Measurements from ENCODE around the gene KCNQ4.

KCNQ4 gene

DNA sequence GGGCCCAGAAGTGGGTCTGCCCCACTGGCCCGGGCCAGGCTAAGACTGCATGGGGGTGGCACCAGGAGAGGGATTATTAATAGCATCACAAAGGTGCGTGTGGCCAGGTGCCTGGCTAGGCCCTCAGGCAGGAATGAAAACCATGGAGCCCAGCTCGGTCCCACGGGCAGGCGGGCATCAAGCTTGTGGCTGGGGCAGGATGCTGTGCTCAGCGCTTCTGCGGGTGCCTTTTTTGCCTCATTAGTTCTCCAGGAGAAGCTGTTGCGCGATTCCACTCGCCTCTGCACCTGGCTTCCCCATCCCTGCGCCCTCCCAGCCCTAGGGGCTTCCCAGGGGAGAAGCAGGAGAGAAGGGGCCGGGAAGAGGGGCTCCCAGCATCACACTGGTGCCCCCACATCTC, 39.3 kb downstream of the KCNQ4 start:
- no peak for DNase-seq (ENCODE audit: low read depth)
- H3K4me3 ChIP-seq (ENCODE audit: control insufficient read depth, low read depth, low read length), result no peak overlapping the region
- TF ChIP-seq, protein P1, sequence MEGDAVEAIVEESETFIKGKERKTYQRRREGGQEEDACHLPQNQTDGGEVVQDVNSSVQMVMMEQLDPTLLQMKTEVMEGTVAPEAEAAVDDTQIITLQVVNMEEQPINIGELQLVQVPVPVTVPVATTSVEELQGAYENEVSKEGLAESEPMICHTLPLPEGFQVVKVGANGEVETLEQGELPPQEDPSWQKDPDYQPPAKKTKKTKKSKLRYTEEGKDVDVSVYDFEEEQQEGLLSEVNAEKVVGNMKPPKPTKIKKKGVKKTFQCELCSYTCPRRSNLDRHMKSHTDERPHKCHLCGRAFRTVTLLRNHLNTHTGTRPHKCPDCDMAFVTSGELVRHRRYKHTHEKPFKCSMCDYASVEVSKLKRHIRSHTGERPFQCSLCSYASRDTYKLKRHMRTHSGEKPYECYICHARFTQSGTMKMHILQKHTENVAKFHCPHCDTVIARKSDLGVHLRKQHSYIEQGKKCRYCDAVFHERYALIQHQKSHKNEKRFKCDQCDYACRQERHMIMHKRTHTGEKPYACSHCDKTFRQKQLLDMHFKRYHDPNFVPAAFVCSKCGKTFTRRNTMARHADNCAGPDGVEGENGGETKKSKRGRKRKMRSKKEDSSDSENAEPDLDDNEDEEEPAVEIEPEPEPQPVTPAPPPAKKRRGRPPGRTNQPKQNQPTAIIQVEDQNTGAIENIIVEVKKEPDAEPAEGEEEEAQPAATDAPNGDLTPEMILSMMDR (conservative IDR thresholded peaks at IDR 0.05; ENCODE audit: control insufficient read depth, insufficient read depth, low read depth, low read length), result no peak

DNA sequence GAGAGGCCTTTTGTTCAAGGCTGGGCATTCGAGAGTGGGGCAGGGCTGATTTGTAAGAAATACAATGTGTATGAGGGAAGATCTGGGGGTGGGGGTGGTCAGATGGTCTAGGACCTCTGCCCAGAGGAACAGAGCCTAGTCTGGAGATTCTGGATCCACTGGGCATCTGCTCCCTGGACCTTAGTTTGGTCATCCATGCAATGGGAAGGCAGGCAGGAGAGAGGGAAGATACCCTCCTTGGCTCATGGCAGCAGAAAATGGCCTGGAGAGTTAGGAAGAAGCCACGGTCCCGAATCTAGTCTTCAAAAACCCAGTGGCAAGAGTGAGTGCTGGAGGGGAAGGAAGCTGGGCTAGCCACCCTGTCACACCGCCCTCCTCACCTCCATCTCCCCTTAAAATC, 39.8 kb downstream of the KCNQ4 start:
- H3K4me3 ChIP-seq (ENCODE audit: control insufficient read depth, low read depth, low read length), result no peak overlapping the region
- no peak for DNase-seq (ENCODE audit: low read depth)
- TF ChIP-seq, protein P1 (conservative IDR thresholded peaks at IDR 0.05; ENCODE audit: control insufficient read depth, insufficient read depth, low read depth, low read length), result no peak

DNA sequence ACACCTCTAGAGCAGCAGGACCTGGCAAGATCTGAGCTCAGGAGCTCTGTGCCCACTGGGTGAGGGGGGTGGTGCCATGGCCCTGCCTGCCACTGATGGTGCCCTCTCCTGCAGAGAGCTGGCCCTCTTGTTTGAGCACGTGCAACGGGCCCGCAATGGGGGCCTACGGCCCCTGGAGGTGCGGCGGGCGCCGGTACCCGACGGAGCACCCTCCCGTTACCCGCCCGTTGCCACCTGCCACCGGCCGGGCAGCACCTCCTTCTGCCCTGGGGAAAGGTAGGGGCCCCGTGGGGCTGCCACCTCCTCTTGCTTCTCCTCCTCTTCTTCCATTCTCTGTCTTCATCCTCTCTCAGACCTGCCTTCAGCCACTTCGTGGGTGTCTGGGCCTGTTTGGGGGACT, 40.4 kb downstream of the KCNQ4 start:
- no peak for DNase-seq (ENCODE audit: low read depth)
- TF ChIP-seq, protein P1 (conservative IDR thresholded peaks at IDR 0.05; ENCODE audit: control insufficient read depth, insufficient read depth, low read depth, low read length), result no peak
- no peak overlapping the region for H3K4me3 ChIP-seq (ENCODE audit: control insufficient read depth, low read depth, low read length)

DNA sequence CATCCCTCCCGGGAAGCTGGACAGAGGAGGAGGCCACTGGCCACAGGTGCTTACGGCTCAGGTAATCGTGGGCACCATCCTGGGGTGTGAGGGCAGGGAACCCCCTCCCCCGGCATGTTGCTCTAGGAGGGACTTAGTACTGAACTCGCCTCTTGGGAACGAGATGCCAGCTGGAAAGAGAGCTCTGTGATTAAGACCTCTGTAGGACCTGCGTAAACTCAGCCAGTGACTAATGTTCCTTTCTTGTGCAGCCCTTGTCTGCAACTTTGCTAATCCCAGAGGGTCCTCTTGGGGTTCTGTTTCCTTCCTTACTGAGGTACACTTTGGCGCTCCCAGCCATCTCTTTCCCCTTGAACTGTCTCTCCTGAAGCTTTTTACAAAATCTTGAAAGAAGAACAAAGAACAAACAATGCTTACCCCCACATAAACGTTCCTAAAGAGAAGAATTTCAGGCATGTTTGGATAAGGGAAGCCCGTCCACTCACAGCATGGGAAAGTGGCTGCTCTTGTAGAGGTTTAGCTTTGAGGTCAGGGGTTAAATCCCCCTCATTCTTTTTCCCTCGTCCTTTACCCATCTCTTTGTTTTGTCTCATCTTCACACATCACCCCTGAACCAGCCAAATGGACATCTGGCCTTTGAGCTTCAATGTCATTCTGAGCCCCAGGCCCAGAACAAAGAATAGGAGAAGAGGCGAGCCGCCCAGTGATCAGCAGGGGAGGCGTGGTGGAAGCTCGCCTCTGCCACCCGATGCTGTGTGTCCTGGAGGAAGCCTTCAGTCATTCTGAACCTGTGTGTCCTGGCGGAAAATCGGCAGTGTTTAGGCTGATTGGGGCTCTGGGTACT, 41.2 kb downstream of the KCNQ4 start:
- DNase-seq (ENCODE audit: low read depth), result peak; percentile 14
- TF ChIP-seq, protein P1 (conservative IDR thresholded peaks at IDR 0.05; ENCODE audit: control insufficient read depth, insufficient read depth, low read depth, low read length), result no peak
- H3K4me3 ChIP-seq (ENCODE audit: control insufficient read depth, low read depth, low read length), result no peak overlapping the region

DNA sequence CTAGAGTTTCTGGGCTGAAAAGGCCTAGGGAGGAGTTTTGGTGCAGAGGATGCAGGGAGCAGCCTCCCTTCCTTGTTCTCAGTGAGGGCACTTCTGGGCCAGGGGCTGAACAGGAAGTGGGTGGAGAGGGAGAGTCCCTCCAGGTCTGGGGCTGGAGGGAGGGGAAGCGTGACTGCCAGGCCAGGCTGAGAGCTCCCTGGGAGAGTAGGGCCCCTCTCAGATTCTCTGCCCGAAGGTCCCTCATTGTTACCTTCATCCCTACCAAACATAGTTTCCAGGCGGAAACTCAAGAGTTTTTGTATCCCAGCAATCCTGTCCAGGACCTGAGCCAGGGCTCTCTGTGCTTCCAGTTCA, 41.8 kb downstream of the KCNQ4 start:
- H3K4me3 ChIP-seq (ENCODE audit: control insufficient read depth, low read depth, low read length), result no peak overlapping the region
- TF ChIP-seq, protein P1 (conservative IDR thresholded peaks at IDR 0.05; ENCODE audit: control insufficient read depth, insufficient read depth, low read depth, low read length), result no peak
- no peak for DNase-seq (ENCODE audit: low read depth)

DNA sequence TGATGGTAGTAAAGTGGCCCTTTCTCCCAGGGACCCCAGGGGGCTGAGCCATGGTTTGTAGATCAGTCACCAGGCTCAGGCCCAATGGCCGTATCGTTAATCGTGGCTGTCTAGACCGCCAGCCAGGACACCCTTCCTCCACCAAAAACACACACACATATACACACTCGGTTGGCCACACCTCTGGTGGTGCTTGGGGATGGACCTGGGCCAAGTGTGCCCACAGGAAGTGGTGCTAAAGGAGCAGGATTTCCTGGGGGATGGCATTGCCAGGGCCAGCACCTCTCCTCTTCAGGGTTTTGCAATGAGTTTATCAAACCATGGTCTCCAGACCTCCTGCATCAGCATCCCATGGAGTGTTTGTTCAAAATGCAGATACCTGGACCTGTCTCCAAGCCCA, 42.4 kb downstream of the KCNQ4 start:
- DNase-seq (ENCODE audit: low read depth), result no peak
- H3K4me3 ChIP-seq (ENCODE audit: control insufficient read depth, low read depth, low read length), result no peak overlapping the region
- TF ChIP-seq, protein P1 (conservative IDR thresholded peaks at IDR 0.05; ENCODE audit: control insufficient read depth, insufficient read depth, low read depth, low read length), result no peak

Measured in fibroblast of mammary gland (primary cell).